Stimulated activated CD8-positive, alpha-beta memory T cell treated with anti-CD3 and anti-CD28 coated beads, Interleukin-15, amount 100 ng/mL, for 24 hours (primary cell): ENCODE results near the gene RBM22.
A peak's percentile ranks its signal among the peaks of the same experiment; 100 is the strongest.

Experiments used
- DNase-seq: peaks from one replicate; pipeline ENCODE4 v3.0.0-alpha.2; 2020; ENCODE audit warnings: low read depth

The RBM22 gene

GRCh38 chr5:150672237-150672883, 28.5 kb downstream of the RBM22 start:
- no peak for DNase-seq

DNA sequence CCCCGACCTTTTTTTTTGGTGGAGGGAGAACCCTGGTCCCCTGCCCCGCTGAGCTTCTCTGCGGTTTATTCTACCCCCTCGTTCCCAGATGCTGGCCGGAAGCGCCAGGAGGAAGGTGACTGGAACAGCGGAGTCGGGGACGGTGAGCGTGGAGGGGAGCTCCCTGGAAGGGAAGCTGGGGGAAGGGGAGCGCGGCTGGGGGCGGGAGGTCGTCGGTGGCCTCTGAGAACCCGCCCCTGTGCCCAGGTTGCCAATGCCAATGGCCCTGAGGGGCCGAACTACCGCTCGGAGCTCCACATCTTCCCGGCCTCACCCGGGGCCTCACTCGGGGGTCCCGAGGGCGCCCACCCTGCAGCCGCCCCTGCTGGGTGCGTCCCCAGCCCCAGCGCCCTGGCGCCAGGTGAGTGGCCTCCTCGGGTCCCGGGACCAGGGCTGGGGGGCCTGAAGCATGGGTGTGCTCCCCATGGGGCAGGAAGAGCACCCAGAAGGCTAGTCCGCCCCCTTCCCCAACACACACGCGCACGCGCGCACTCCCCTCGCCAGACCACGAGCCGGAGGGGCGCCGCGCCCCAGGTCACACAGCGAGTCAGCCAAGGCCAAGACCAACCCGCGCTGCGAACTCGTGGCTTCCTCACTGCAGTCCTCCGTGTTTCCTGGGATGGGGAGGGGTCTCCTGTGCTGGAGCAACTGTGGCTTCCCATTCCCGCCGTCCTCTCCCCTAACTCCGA, 29.2 kb downstream of the RBM22 start:
- DNase-seq = no peak

DNA sequence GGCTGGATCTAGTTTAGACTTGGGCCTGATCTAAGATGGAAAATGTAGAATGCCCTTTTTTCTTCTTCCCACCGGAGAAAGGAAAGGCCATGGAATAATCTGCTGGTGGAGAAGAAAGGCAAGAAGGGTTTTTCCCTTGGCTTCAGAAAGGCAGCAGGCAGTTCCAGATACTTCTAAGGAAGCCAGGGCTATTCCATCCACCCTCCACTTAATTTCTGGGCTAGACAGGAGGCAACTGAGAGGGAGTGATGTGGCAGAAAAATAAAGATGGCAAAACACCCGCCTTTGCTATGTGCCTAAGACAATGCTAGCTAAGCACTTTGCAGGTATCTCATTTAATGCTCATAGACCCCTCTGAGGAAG, 29.9 kb downstream of the RBM22 start:
- DNase-seq = no peak

DNA sequence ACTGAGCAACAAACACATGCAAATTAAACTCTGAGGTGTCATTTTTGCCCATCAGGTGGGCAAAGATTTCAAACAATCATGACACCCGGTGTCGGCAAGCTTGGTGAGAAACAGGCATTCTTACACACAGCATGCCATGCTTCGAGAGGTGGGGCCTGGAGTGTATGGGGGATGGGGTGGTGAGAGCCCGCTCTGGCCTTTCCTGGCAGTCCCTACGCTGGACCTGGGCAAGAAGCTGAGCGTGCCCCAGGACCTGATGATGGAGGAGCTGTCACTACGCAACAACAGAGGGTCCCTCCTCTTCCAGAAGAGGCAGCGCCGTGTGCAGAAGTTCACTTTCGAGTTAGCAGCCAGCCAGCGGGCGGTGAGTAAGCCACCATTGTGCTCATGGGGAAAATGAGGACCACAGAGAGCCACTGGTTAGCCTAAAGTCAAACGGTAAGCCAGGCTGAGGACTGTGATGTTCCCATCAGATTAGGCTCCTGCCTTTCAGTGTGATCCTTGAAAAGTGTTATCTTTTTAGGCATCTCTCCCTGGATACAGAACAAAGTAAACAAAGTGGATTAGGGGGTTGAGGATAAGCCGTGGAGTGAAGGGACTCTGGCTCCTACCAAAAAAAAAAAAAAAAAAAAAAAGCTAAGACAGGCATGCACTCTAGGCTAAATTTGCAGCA, 30.5 kb downstream of the RBM22 start:
- DNase-seq = no peak

DNA sequence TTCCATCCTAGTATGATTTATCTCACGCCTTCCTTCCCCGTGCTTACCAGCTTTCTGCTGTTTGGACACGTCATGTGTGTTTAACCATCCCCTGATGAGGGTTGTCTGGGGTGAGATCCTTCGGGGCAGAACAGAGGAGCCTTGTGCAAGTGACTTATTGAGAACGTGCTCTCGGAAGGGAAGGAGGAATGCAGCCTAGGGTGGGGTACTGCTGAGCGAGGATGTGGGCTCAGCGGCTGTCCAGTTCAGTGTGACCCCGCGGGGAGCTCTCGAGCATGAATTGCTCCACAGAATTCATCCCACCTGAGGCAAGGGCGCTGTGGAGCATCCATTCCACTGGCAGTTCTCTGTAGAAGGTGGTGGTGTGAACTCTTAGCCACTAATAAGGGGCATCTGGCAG, 35.8 kb downstream of the RBM22 start:
- no peak for DNase-seq

DNA sequence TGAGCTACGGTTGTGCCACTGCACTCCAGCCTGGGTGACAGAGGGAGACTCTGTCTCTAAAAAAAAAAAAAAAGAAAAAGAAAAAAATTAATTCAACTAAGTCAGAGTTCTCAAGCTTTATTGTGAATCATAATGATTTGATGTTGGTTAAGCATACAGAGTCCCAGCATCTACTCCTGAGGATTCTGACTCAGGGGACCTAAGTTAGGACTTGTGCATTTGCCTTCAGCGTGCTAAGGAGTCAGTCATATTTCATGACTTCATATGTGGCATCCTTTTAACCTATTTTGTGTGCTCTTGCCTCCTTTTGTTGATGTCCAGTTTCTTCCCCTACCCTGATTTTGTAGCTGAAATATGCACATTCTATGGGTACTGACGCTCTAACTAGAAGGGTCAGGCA, 36.9 kb downstream of the RBM22 start:
- DNase-seq = no peak

- no peak for DNase-seq
Measured at GRCh38 chr5:150662731-150663516, 37.9 kb downstream of the RBM22 start.

DNA sequence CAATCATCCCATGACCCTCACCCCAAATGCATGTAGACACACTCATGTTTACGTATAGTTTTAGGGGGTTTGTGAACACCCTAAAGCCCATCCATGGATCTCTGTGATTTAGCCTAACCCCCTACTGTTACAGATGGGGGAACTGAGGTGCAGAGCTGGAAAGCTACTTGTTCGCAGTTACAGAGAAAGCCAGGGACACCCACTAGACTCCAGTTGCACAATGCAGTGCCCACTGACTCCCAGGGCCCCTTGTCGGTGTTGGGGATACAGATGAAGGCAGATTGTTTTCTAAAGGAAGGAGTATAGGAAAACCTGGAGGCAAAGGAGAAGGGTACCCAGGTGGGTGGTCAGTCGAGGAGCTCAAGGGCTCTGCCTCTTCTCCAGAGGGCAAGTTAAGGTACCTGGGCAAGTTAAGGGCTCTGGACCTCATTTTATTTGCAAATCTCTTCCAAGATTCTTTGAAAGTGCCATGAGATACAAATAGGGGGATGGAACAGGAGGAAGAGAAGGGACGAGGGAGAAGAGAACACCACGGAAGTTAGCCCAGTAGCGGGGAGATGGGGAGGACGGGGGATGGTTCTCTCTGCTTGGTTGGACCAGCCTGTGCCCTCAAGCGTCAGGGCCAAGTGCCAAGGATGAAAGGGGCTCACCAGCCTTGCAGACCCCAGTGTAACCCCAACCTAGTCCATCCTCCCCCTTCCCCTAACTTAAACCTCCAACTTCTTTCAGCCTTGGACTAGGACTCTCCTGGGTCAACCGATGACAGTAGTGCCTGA, 38.9 kb downstream of the RBM22 start:
- DNase-seq = no peak

DNA sequence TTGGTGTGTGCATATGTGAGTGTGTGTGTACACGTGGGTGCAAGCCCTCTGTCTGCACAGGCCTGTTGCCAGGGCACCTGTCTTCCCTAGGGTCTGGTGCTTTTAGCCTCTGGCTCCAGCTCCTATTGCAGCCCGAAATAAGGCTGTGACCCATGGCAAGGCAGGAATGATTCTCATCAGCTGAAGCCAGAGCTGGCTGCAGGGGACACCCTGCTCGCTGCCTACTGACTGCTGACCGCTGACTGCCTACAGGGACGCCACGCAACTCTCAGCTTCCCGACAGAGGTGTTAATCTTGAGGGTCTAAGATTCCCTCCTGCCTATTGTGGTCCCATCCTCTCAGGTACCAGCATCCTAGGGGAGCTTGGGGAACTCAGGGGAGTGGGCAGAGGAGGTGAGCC, 39.8 kb downstream of the RBM22 start, which contains the start of gene MYOZ3:
Gene MYOZ3 (plus strand): TSS at position 166 of the 400 bp plus-strand sequence. CDS start 1,691 bp downstream, outside the sequence.
- no peak for DNase-seq

DNA sequence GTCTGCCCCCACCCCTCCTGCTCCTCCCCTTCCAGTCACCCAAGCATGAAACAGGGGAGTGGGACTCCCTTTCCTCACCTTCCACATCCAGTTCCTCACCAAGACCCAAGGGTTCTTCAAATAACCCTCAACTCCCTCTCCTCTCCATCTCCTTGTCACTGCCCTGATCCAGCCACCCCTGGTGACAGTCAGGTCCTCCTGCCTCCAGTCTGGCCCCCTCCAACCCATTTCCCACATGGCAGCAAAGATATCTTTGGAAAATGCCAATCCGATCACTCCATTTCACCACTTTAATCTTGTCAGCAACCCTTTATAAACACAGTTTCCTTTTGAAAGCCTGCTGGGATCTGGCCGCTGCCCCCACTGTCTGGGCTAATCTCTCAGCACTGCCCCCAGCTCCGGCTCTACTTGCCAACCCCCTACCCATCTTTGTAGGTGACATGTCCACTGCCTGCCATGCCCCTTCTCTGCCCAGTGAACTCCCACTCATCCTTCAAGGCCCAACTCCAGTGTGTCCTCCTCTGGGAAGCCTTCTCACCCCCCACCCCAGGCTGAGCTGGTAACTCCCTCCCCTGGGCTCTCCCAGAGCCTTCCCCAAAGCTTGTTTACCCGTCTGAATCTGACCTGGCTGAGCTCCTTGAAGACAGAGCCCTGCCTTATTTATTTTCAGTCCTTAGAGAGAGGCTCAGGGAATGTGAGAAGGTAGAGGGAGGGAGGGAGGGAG, 40.6 kb downstream of the RBM22 start:
- no peak for DNase-seq

GRCh38 chr5:150659360-150660107, 41.3 kb downstream of the RBM22 start:
- DNase-seq = no peak

GRCh38 chr5:150658699-150659265, 42.1 kb downstream of the RBM22 start:
- no peak for DNase-seq

GRCh38 chr5:150658121-150658520, 42.7 kb downstream of the RBM22 start:
- no peak for DNase-seq

- peak; percentile 45 for DNase-seq
Measured at GRCh38 chr5:150656191-150657132, 44.4 kb downstream of the RBM22 start.

DNA sequence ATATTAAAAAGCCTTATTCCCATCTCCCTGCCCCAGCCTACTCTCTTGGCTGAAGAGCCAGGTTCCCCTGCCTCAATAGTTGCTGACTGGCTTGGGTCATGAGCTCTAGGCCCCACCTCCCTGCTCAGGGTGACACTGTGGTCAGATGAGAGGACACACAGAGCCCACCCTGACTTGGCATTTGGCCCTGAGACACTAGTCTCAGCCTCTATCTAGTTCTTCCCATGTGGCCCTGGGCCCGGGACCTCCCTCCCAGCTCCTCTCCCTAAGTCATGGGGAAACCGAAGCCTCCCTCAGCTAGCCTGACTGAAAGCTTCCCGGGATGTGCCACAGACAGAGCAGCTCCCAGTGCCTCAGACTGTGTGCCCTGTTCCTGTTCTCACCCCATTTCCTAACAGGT, 45.6 kb downstream of the RBM22 start:
- no peak for DNase-seq

DNA sequence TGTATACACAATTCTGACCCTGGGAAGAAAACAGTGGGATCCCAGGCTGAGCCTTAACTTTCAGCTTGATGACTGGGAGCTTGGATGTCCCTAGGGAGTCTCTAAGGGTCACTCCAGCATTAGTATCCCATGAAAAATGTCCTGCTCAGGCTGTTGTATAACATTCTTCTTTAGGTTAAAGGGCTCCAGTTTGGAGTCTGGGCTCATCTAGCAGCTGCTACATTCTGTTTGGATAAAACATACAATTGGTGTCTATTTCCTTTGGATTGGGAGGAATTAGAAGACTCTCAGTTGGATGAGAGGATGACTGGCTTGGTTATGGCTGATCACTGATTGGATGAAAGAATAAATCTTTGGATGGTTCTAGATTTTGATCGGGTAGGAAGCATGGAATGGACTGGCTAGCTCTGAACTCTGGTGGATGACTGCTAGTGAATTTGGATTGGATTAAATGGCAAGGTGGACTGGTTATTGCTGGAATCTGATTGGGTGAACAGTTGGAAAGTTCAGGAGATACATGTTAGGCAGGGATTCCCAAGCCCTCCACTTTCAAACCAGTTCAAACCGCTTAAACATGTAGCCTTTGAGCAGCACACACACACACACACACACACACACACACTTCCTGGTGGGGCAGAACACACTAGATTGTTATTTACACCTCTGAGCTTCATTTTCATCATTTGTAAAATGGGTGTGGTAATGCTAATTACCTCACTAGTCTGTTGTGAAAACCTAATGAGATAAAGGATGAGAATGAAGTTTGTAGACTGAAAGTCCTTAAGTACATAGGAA, 46.9 kb downstream of the RBM22 start:
- no peak for DNase-seq

GRCh38 chr5:150653145-150653761, 47.6 kb downstream of the RBM22 start:
- DNase-seq = no peak
